ENCODE data around the gene TMEM266. TPM values are rescaled to one million over a fixed set of nuclear protein-coding genes. Genes with fewer than 3 reads are reported as not detected.

The TMEM266 gene
- total RNA-seq, 1 donor from 2014 or later, result 0.21 TPM

DNA sequence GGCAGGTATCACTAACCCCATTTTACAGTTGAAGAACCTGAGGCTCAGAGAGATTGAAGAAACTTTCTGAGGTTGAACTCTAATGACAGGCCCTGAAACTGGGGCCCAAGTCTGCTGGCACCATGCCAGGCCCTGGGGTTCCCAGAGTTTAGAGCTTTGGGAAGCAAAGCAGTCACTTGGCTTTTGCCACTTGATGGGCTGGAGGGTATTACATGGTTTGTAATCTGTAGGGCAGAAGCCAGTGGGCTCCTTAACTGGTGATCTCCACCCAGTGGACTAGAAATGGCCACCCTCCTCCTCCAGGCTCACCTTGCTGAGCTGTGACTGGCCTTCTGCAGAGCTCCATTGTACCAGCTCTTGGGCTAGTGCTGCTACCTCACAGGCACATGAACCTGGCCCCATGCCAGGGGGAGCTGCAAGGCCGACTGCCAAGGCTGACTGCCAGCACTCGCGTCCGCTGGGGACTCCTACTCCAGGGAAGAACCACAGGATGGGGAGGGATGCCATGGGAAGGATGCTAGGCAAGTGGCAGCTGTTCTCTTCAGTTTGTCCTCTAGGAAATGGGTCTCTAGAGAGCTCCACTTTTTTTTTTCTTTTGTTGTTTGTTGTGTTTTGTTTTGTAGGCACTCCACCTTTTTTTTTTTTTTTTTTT is 146.7 kb downstream of the TMEM266 start:
- no peaks in the 10 kb centered on the region for H3K36me3 ChIP-seq (ENCODE audit: control insufficient read depth, insufficient read depth, low read length)
- no peak for TF ChIP-seq CTCF (IDR thresholded peaks at IDR 0.05; ENCODE audit: insufficient read depth, low read length, poor library complexity, severe bottlenecking)
- H3K4me3 ChIP-seq (ENCODE audit: low read depth, low read length), result no peak overlapping the region
- peak; percentile 42 for DNase-seq (ENCODE audit: low read depth)
- H3K27me3 ChIP-seq (ENCODE audit: control insufficient read depth, insufficient read depth, low read length), result no peaks in the 10 kb centered on the region

GRCh38 chr15:76208084-76208785 is 148.4 kb downstream of the TMEM266 start:
- TF ChIP-seq CTCF (IDR thresholded peaks at IDR 0.05; ENCODE audit: insufficient read depth, low read length, poor library complexity, severe bottlenecking), result no peak
- no peaks in the 10 kb centered on the region for H3K36me3 ChIP-seq (ENCODE audit: control insufficient read depth, insufficient read depth, low read length)
- no peak for DNase-seq (ENCODE audit: low read depth)
- H3K4me3 ChIP-seq (ENCODE audit: low read depth, low read length), result no peak overlapping the region
- no peaks in the 10 kb centered on the region for H3K27me3 ChIP-seq (ENCODE audit: control insufficient read depth, insufficient read depth, low read length)

DNA sequence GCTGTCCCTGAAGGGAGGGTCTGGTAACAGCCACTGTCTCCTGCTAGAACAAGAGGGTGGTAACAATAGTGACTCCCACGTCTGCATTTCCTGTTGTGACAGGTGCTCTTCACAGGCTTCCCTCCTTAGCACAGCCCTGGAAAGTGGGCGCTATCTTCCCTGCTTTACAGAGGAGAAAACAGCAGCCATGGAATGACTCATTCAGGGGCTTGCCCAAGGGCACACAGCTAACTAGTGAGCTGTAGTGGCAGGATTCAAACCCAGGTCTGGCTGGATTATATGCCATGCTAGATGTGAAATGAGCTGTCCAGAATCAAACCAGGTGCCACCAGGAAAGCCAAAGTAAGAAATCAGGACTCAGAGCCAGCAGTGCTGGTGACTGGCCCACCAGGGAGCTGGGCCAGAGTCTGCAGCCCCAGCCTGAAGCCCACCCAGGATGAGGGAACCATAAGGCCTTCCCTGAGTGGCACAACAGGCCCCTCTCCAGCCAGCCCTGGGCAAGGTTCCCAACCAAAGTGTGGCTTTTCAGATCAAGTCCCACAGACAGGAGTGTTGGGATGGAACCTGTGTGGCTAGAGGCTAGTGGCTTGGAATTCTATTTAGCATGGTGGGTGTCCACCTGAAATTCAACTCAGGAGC is 149.1 kb downstream of the TMEM266 start:
- TF ChIP-seq CTCF (IDR thresholded peaks at IDR 0.05; ENCODE audit: insufficient read depth, low read length, poor library complexity, severe bottlenecking), result no peak
- no peaks in the 10 kb centered on the region for H3K27me3 ChIP-seq (ENCODE audit: control insufficient read depth, insufficient read depth, low read length)
- H3K36me3 ChIP-seq (ENCODE audit: control insufficient read depth, insufficient read depth, low read length), result no peaks in the 10 kb centered on the region
- DNase-seq (ENCODE audit: low read depth), result no peak
- H3K4me3 ChIP-seq (ENCODE audit: low read depth, low read length), result no peak overlapping the region

DNA sequence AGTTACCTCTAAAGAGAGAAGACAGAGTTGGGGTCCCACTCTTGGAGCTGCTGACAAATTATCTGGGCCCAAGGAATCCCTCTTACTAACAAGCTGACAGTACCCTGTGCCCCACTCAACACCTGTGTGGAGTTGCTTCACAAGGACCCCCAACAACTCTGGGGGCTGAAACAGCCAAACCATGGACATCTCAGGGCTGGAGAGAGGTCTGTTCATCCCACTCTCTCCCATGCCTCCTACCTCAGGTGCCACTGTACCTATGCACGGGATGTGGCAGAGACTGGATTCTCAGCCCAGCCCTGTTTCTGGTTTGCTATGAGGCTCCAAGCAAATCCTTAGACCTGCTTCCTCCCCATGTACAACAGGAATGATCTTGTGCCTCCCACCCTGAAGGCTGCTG is 149.7 kb downstream of the TMEM266 start:
- no peak for DNase-seq (ENCODE audit: low read depth)
- no peak overlapping the region for H3K4me3 ChIP-seq (ENCODE audit: low read depth, low read length)
- H3K27me3 ChIP-seq (ENCODE audit: control insufficient read depth, insufficient read depth, low read length), result no peaks in the 10 kb centered on the region
- no peaks in the 10 kb centered on the region for H3K36me3 ChIP-seq (ENCODE audit: control insufficient read depth, insufficient read depth, low read length)
- no peak for TF ChIP-seq CTCF (IDR thresholded peaks at IDR 0.05; ENCODE audit: insufficient read depth, low read length, poor library complexity, severe bottlenecking)

DNA sequence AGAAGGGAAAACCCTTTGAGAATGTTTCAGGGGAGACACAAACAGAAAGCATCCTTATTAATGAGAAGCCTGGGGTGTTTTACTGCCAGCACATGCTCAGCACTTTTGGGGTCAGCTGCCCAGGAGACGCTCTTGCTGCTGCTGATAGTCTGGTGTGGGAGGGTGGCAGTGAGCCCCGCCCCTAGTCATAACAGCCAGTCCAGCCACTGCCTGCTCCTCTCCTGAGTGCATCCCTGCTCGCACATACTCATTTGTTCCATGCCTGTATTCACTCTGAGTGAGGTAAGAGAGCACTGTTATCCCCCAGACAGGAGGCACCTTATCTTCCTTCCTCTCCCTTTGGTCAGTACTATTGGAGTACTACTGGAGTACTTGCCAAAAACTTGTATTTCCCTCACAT is 150.2 kb downstream of the TMEM266 start:
- no peak for TF ChIP-seq CTCF (IDR thresholded peaks at IDR 0.05; ENCODE audit: insufficient read depth, low read length, poor library complexity, severe bottlenecking)
- no peaks in the 10 kb centered on the region for H3K27me3 ChIP-seq (ENCODE audit: control insufficient read depth, insufficient read depth, low read length)
- H3K36me3 ChIP-seq (ENCODE audit: control insufficient read depth, insufficient read depth, low read length), result no peaks in the 10 kb centered on the region
- DNase-seq (ENCODE audit: low read depth), result no peak
- no peak overlapping the region for H3K4me3 ChIP-seq (ENCODE audit: low read depth, low read length)
